HepG2 (cell line): ENCODE measurements around the gene RBP2. TPM values are rescaled to one million over a fixed set of nuclear protein-coding genes. Genes with fewer than 3 reads are reported as not detected.

Experiments used
- ATRX ChIP-seq: sonication (generic); formaldehyde crosslinking; IDR thresholded peaks from 2 replicates; pipeline ENCODE4 v1.4.0; 2020; ENCODE audit warnings: missing genetic modification reagents, borderline replicate concordance
- CREB1 ChIP-seq, 2 experiments: fragments of 450-650 bp in 1 of 2; IDR thresholded peaks; 2 replicates each; pipeline ENCODE4 v1.6.1; 2016 to 2017; ENCODE audit warnings: control low read depth in 1 of 2, mild to moderate bottlenecking in 1 of 2, missing compliant biosample characterization in 1 of 2, missing genetic modification characterization in 1 of 2
- EED ChIP-seq: sonication (generic); formaldehyde crosslinking; IDR thresholded peaks from 2 replicates; pipeline ENCODE4 v1.5.0; 2020; ENCODE audit warnings: mild to moderate bottlenecking, missing genetic modification reagents
- FOXA1 ChIP-seq, 2 experiments: fragments of 450-650 bp in 1 of 2; sonication (generic) in 1 of 2; formaldehyde crosslinking in 1 of 2; IDR thresholded peaks; 2 replicates each; pipeline versions ENCODE4 v1.4.0 to v1.6.1; 2016 to 2020; ENCODE audit warnings: missing genetic modification reagents in 1 of 2
- PHF20 ChIP-seq: sonication (generic); formaldehyde crosslinking; IDR thresholded peaks from 2 replicates; pipeline ENCODE4 v1.5.0; 2020; ENCODE audit warnings: mild to moderate bottlenecking, missing genetic modification reagents
- STAG1 ChIP-seq: sonication (generic); formaldehyde crosslinking; IDR thresholded peaks from 2 replicates; pipeline ENCODE4 v1.4.0; 2020; ENCODE audit warnings: missing genetic modification reagents
- ZNF331 ChIP-seq: sonication (generic); formaldehyde crosslinking; IDR thresholded peaks from 2 replicates; pipeline ENCODE4 v1.4.0; 2020; ENCODE audit warnings: missing genetic modification reagents
- ZNF674 ChIP-seq: sonication (generic); formaldehyde crosslinking; IDR thresholded peaks from 2 replicates; pipeline ENCODE4 v1.5.0; 2020; ENCODE audit warnings: low read depth, mild to moderate bottlenecking, missing genetic modification reagents
- polyA plus RNA-seq, 8 experiments: library from polyadenylated mRNA; depleted of rRNA in 3 of 8; stranded (reverse) in 7 of 8; unstranded in 1 of 8; fragments of >200 nt; fragmentation: Illumina TruSeq in 4 of 8; extraction: Trizol in 4 of 8; gene quantifications; 2 replicates each; pipeline versions ENCODE4 v1.2.1 to v1.2.3, GENCODE V29; 2011 to 2016; ENCODE audit warnings: low read depth in 4 of 8, missing spikeins in 1 of 8, mixed read lengths in 1 of 8; ENCODE audit not compliant: insufficient read depth in 1 of 8
- total RNA-seq, 5 experiments: library from RNA; depleted of rRNA; stranded (reverse); fragments of >200 nt; fragmentation: Illumina TruSeq; extraction: Trizol; gene quantifications; 2 replicates each; pipeline ENCODE4 v1.2.3, GENCODE V29; 2016; ENCODE audit warnings: low read depth in 1 of 5
- TF ChIP-seq, protein P1 (sequence below): sonication (generic); formaldehyde crosslinking; IDR thresholded peaks from 2 replicates; pipeline ENCODE4 v1.4.0; 2020; ENCODE audit warnings: missing genetic modification reagents, borderline replicate concordance
- TF ChIP-seq, protein P2 (sequence below): IDR thresholded peaks from 2 replicates; pipeline ENCODE4 v1.6.1; 2012; ENCODE audit warnings: inconsistent platforms
- TF ChIP-seq, protein P3 (sequence below): sonication (generic); formaldehyde crosslinking; IDR thresholded peaks from 2 replicates; pipeline ENCODE4 v1.4.0; 2020; ENCODE audit warnings: missing genetic modification reagents
- TF ChIP-seq, protein P4 (sequence below): sonication (generic); formaldehyde crosslinking; IDR thresholded peaks from 2 replicates; pipeline ENCODE4 v1.4.0; 2020; ENCODE audit warnings: mild to moderate bottlenecking, missing genetic modification reagents
- TF ChIP-seq, protein P5 (sequence below), 2 experiments: sonication (generic) in 1 of 2; formaldehyde crosslinking in 1 of 2; IDR thresholded peaks; 2 replicates each; pipeline versions ENCODE4 v1.5.1 to v1.6.1; 2011 to 2020; ENCODE audit warnings: borderline replicate concordance in 1 of 2, low read depth in 1 of 2, low read length in 1 of 2, mild to moderate bottlenecking in 1 of 2, missing genetic modification reagents in 1 of 2, moderate library complexity in 1 of 2

The RBP2 gene
- total and polyA plus RNA-seq, 2 of the 13 experiments (the other 11 are each of a cell fraction or from before 2014, with no cell fraction given) = 0.17 to 2.5 TPM

DNA sequence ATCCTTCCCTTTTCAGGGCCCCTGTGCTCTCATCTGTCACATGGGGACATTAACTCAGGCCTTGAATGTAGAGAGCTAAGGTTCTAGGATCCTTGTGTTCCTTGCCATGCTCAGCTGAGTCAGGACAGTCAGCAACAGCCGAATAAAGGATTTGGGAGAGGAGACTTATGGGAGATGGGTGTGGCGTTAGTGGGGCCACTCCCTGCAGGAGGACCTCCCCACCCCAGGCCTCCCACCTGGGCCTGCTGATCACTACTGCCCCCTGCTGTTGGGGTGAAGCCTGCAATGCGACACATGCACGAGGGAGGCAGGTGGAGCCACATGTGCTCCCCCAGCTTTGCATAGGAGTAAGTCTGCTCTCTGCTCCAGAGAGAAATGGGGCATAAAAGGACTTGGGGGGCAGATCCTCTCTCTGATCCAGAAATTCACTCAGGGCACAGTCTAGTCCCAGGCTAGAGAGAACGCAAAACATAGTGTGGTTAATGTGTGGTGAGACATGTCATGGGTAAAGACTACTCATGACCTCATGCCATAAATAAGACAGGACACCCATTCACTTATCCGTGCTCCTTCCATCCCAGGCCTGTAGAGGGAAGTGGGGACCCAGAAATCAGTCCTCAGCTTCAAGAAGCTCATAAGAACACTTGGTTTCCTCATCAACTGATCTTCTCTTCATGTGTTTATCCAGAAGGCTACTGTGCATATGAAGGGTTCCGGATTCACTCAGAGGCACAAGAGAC is 43.9 kb upstream of the RBP2 start (continued):
- TF ChIP-seq, protein P1, sequence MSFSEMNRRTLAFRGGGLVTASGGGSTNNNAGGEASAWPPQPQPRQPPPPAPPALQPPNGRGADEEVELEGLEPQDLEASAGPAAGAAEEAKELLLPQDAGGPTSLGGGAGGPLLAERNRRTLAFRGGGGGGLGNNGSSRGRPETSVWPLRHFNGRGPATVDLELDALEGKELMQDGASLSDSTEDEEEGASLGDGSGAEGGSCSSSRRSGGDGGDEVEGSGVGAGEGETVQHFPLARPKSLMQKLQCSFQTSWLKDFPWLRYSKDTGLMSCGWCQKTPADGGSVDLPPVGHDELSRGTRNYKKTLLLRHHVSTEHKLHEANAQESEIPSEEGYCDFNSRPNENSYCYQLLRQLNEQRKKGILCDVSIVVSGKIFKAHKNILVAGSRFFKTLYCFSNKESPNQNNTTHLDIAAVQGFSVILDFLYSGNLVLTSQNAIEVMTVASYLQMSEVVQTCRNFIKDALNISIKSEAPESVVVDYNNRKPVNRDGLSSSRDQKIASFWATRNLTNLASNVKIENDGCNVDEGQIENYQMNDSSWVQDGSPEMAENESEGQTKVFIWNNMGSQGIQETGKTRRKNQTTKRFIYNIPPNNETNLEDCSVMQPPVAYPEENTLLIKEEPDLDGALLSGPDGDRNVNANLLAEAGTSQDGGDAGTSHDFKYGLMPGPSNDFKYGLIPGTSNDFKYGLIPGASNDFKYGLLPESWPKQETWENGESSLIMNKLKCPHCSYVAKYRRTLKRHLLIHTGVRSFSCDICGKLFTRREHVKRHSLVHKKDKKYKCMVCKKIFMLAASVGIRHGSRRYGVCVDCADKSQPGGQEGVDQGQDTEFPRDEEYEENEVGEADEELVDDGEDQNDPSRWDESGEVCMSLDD (CRISPR knock-in tag) = no peak
- TF ChIP-seq FOXA1 (IDR thresholded peaks at IDR 0.05) (no peak), FOXA1 (CRISPR knock-in tag; IDR thresholded peaks at IDR 0.05) (no peak), CREB1 (IDR thresholded peaks at IDR 0.05) (no peak), CREB1 (CRISPR knock-in tag; IDR thresholded peaks at IDR 0.05) (no peak), PHF20 (CRISPR knock-in tag) (no peak), ZNF331 (CRISPR knock-in tag) (no peak), STAG1 (CRISPR knock-in tag) (peak; percentile 51), EED (CRISPR knock-in tag) (no peak), ZNF674 (no peak), ATRX (CRISPR knock-in tag) (no peak)
- TF ChIP-seq, protein P2, sequence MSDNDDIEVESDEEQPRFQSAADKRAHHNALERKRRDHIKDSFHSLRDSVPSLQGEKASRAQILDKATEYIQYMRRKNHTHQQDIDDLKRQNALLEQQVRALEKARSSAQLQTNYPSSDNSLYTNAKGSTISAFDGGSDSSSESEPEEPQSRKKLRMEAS = peak; percentile 54; the same call in 1 of the 2 replicates
- TF ChIP-seq, protein P3, sequence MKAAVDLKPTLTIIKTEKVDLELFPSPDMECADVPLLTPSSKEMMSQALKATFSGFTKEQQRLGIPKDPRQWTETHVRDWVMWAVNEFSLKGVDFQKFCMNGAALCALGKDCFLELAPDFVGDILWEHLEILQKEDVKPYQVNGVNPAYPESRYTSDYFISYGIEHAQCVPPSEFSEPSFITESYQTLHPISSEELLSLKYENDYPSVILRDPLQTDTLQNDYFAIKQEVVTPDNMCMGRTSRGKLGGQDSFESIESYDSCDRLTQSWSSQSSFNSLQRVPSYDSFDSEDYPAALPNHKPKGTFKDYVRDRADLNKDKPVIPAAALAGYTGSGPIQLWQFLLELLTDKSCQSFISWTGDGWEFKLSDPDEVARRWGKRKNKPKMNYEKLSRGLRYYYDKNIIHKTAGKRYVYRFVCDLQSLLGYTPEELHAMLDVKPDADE (CRISPR knock-in tag) = no peak
- TF ChIP-seq, protein P4, sequence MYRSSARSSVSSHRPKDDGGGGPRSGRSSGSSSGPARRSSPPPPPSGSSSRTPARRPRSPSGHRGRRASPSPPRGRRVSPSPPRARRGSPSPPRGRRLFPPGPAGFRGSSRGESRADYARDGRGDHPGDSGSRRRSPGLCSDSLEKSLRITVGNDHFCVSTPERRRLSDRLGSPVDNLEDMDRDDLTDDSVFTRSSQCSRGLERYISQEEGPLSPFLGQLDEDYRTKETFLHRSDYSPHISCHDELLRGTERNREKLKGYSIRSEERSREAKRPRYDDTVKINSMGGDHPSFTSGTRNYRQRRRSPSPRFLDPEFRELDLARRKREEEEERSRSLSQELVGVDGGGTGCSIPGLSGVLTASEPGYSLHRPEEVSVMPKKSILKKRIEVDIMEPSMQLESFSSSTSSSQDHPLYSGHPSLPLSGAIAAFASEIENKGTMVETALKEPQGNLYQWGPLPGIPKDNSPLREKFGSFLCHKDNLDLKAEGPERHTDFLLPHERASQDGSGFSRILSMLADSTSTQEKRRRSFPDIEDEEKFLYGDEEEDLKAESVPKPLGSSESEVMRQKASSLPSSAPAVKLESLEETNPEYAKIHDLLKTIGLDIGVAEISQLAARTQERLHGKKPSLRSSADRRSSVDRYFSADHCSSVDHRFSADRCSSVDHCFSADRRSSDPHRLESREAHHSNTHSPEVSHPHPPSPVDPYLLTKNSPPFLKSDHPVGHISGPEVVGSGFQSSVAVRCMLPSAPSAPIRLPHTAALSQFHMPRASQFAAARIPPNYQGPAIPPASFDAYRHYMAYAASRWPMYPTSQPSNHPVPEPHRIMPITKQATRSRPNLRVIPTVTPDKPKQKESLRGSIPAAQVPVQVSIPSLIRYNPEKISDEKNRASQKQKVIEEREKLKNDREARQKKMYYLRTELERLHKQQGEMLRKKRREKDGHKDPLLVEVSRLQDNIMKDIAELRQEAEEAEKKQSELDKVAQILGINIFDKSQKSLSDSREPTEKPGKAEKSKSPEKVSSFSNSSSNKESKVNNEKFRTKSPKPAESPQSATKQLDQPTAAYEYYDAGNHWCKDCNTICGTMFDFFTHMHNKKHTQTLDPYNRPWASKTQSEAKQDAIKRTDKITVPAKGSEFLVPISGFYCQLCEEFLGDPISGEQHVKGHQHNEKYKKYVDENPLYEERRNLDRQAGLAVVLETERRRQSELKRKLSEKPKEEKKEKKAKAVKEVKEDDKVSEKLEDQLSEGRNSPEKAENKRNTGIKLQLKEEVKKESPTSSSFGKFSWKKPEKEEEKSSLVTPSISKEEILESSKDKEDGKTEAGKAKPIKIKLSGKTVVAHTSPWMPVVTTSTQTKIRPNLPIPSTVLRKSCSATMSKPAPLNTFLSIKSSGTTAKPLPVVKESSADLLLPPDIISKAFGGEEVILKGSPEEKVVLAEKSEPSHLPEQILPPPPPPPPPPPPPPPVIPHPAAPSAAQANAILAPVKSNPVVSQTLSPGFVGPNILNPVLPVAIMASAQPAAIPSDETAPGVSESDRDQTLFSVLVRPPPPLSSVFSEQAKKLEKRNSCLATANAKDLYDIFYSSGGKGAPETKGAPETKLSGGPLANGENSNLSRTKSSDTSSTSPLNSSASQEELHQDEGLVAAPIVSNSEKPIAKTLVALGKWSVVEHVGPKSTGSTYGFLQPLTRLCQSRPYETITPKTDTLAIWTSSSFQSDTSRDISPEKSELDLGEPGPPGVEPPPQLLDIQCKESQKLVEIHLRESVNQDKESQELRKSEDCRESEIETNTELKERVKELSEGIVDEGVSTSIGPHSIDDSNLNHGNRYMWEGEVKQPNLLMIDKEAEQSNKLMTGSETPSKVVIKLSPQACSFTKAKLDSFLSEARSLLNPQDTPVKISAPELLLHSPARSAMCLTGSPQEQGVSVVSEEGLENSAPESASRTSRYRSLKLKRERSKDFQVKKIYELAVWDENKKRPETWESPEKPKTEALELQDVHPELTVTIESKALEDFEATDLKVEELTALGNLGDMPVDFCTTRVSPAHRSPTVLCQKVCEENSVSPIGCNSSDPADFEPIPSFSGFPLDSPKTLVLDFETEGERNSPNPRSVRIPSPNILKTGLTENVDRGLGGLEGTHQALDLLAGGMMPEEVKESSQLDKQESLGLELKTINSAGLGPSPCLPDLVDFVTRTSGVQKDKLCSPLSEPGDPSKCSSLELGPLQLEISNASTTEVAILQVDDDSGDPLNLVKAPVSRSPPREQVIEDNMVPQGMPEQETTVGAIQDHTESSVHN (CRISPR knock-in tag) = no peak
- TF ChIP-seq, protein P5, sequence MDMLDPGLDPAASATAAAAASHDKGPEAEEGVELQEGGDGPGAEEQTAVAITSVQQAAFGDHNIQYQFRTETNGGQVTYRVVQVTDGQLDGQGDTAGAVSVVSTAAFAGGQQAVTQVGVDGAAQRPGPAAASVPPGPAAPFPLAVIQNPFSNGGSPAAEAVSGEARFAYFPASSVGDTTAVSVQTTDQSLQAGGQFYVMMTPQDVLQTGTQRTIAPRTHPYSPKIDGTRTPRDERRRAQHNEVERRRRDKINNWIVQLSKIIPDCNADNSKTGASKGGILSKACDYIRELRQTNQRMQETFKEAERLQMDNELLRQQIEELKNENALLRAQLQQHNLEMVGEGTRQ (IDR thresholded peaks at IDR 0.05; ENCODE audit: low read depth, low read length) = no peak
- TF ChIP-seq, protein P5 (CRISPR knock-in tag; IDR thresholded peaks at IDR 0.05; ENCODE audit: borderline replicate concordance) = no peak
